HepG2 (cell line): ENCODE data around the gene DHRS7. TPM values are rescaled to one million over a fixed set of nuclear protein-coding genes. Genes with fewer than 3 reads are reported as not detected.

Experiments
- CREB1 ChIP-seq, 2 experiments: fragments of 450-650 bp in 1 of 2; IDR thresholded peaks; 2 replicates each; pipeline ENCODE4 v1.6.1; 2016 to 2017; ENCODE audit warnings: control low read depth in 1 of 2, mild to moderate bottlenecking in 1 of 2, missing compliant biosample characterization in 1 of 2, missing genetic modification characterization in 1 of 2
- HHEX ChIP-seq: IDR thresholded peaks from 2 replicates; pipeline ENCODE4 v1.6.1; 2016; ENCODE audit warnings: control low read depth
- KAT8 ChIP-seq: IDR thresholded peaks from 2 replicates; pipeline ENCODE4 v1.6.1; 2016; ENCODE audit warnings: missing genetic modification reagents, missing compliant biosample characterization
- KLF11 ChIP-seq: IDR thresholded peaks from 2 replicates; pipeline ENCODE4 v1.6.1; 2016; ENCODE audit warnings: missing compliant biosample characterization
- PBX2 ChIP-seq: IDR thresholded peaks from 2 replicates; pipeline ENCODE4 v1.6.1; 2016; ENCODE audit warnings: control low read depth
- PHF20 ChIP-seq: sonication (generic); formaldehyde crosslinking; IDR thresholded peaks from 2 replicates; pipeline ENCODE4 v1.5.0; 2020; ENCODE audit warnings: mild to moderate bottlenecking, missing genetic modification reagents
- SNAI1 ChIP-seq: sonication (generic); formaldehyde crosslinking; IDR thresholded peaks from 2 replicates; pipeline ENCODE4 v1.5.0; 2020; ENCODE audit warnings: mild to moderate bottlenecking, missing genetic modification reagents, borderline replicate concordance
- ZBTB10 ChIP-seq: sonication (generic); formaldehyde crosslinking; IDR thresholded peaks from 2 replicates; pipeline ENCODE4 v1.4.0; 2020; ENCODE audit warnings: missing genetic modification reagents, borderline replicate concordance
- ZBTB38 ChIP-seq: sonication (generic); formaldehyde crosslinking; IDR thresholded peaks from 2 replicates; pipeline ENCODE4 v1.5.1; 2020; ENCODE audit warnings: mild to moderate bottlenecking, missing genetic modification reagents
- ZNF382 ChIP-seq: sonication (generic); formaldehyde crosslinking; IDR thresholded peaks from 2 replicates; pipeline ENCODE4 v1.5.0; 2020; ENCODE audit warnings: missing genetic modification reagents, mild to moderate bottlenecking, borderline replicate concordance
- ZNF512B ChIP-seq: sonication (generic); formaldehyde crosslinking; IDR thresholded peaks from 2 replicates; pipeline ENCODE4 v1.5.1; 2020; ENCODE audit warnings: missing genetic modification reagents, mild to moderate bottlenecking, borderline replicate concordance
- ZNF704 ChIP-seq: sonication (generic); formaldehyde crosslinking; IDR thresholded peaks from 2 replicates; pipeline ENCODE4 v1.8.1; 2023; ENCODE audit warnings: mild to moderate bottlenecking, inconsistent platforms, moderate library complexity, missing genetic modification reagents, borderline replicate concordance
- ZNF710 ChIP-seq: sonication (generic); formaldehyde crosslinking; IDR thresholded peaks from 2 replicates; pipeline ENCODE4 v1.5.0; 2020; ENCODE audit warnings: mild to moderate bottlenecking, missing genetic modification reagents, borderline replicate concordance
- ZNF850 ChIP-seq: sonication (generic); formaldehyde crosslinking; conservative IDR thresholded peaks from 2 replicates; pipeline ENCODE4 v1.9.0; 2021; ENCODE audit warnings: mild to moderate bottlenecking, missing genetic modification reagents
- ZNF878 ChIP-seq: sonication (generic); formaldehyde crosslinking; IDR thresholded peaks from 2 replicates; pipeline ENCODE4 v1.8.1; 2023; ENCODE audit warnings: mild to moderate bottlenecking, missing genetic modification reagents, moderate library complexity
- polyA plus RNA-seq, 8 experiments: library from polyadenylated mRNA; depleted of rRNA in 3 of 8; stranded (reverse) in 7 of 8; unstranded in 1 of 8; fragments of >200 nt; fragmentation: Illumina TruSeq in 4 of 8; extraction: Trizol in 4 of 8; gene quantifications; 2 replicates each; pipeline versions ENCODE4 v1.2.1 to v1.2.3, GENCODE V29; 2011 to 2016; ENCODE audit warnings: low read depth in 4 of 8, missing spikeins in 1 of 8, mixed read lengths in 1 of 8; ENCODE audit not compliant: insufficient read depth in 1 of 8
- total RNA-seq, 5 experiments: library from RNA; depleted of rRNA; stranded (reverse); fragments of >200 nt; fragmentation: Illumina TruSeq; extraction: Trizol; gene quantifications; 2 replicates each; pipeline ENCODE4 v1.2.3, GENCODE V29; 2016; ENCODE audit warnings: low read depth in 1 of 5

The DHRS7 gene
- total and polyA plus RNA-seq, 2 of the 13 experiments (the other 11 are each of a cell fraction or from before 2014, with no cell fraction given) = 20.8 to 44.4 TPM

GRCh38 chr14:60164712-60165546 is at the start of gene DHRS7 (continued):
- TF ChIP-seq ZBTB10 (no peak), ZBTB38 (CRISPR knock-in tag) (peak; percentile 81), KAT8 (peak; percentile 61; the same call in 1 of the 2 replicates), ZNF382 (CRISPR knock-in tag) (no peak), ZNF878 (no peak), ZNF710 (CRISPR knock-in tag) (peak; percentile 79), ZNF704 (CRISPR knock-in tag) (no peak), ZNF512B (CRISPR knock-in tag) (no peak), KLF11 (0 out of 2 replicates have a peak, but pooled peaks have one; percentile 60), SNAI1 (CRISPR knock-in tag) (0 out of 2 replicates have a peak, but pooled peaks have one; percentile 59), PHF20 (no peak; the same call in 1 of the 2 replicates), ZNF850 (0 out of 2 replicates have a peak, but pooled peaks have one; percentile 28), HHEX (CRISPR knock-in tag) (no peak), CREB1 (IDR thresholded peaks at IDR 0.05) (no peak), CREB1 (CRISPR knock-in tag; IDR thresholded peaks at IDR 0.05) (no peak), PBX2 (CRISPR knock-in tag) (no peak)
